Esophagus mucosa (tissue), 1 donor: Measurements from ENCODE around the gene NR1I2. TPM values are rescaled to one million over a fixed set of nuclear protein-coding genes. Genes with fewer than 3 reads are reported as not detected.

Experiments
- ATAC-seq: fragments of 200-7000 bp; cut with Tn5 transposase; one replicate; pipeline ENCODE4 v1.9.1; 2020
- total RNA-seq: library from RNA; stranded (reverse); gene quantifications from one replicate; pipeline ENCODE4 v1.2.4, GENCODE V29; 2023
- donor health status: DM: yes; HTN: yes; CAD: no.

The NR1I2 gene
- total RNA-seq = not detected

GRCh38 chr3:119781330-119782198 is at the start of gene NR1I2:
Gene NR1I2, plus strand, starts transcription at chr3:119782101.
- no peak for ATAC-seq

- ATAC-seq = no peak
Measured at GRCh38 chr3:119733812-119734211, 48.1 kb upstream of the NR1I2 start.

- ATAC-seq = no peak
Measured at GRCh38 chr3:119738741-119739140, 43.2 kb upstream of the NR1I2 start.

- no peak for ATAC-seq
Measured at GRCh38 chr3:119741657-119742590, 40.0 kb upstream of the NR1I2 start.

GRCh38 chr3:119743921-119744320 is 38.0 kb upstream of the NR1I2 start:
- ATAC-seq = no peak

GRCh38 chr3:119745942-119746341 is 36.0 kb upstream of the NR1I2 start:
- no peak for ATAC-seq

GRCh38 chr3:119746423-119746822 is 35.5 kb upstream of the NR1I2 start:
- ATAC-seq = no peak

GRCh38 chr3:119747357-119747756 is 34.5 kb upstream of the NR1I2 start:
- ATAC-seq = no peak

GRCh38 chr3:119748991-119749390 is 32.9 kb upstream of the NR1I2 start:
- no peak for ATAC-seq

- no peak for ATAC-seq
Measured at GRCh38 chr3:119751423-119751822, 30.5 kb upstream of the NR1I2 start.

- no peak for ATAC-seq
Measured at GRCh38 chr3:119759962-119760361, 21.9 kb upstream of the NR1I2 start.

GRCh38 chr3:119762876-119763275 is 19.0 kb upstream of the NR1I2 start:
- ATAC-seq = no peak

GRCh38 chr3:119763466-119763865 is 18.4 kb upstream of the NR1I2 start:
- ATAC-seq = no peak

- ATAC-seq = no peak
Measured at GRCh38 chr3:119765239-119765638, 16.7 kb upstream of the NR1I2 start.

- no peak for ATAC-seq
Measured at GRCh38 chr3:119767936-119768601, 13.8 kb upstream of the NR1I2 start.

- ATAC-seq = no peak
Measured at GRCh38 chr3:119768668-119769393, 13.1 kb upstream of the NR1I2 start.

GRCh38 chr3:119769394-119770149 is 12.3 kb upstream of the NR1I2 start:
- ATAC-seq = no peak

GRCh38 chr3:119774444-119774843 is 7.5 kb upstream of the NR1I2 start:
- ATAC-seq = no peak

GRCh38 chr3:119776304-119776703 is 5.6 kb upstream of the NR1I2 start:
- no peak for ATAC-seq

- ATAC-seq = no peak
Measured at GRCh38 chr3:119778176-119778575, 3.7 kb upstream of the NR1I2 start.

GRCh38 chr3:119778811-119779210 is 3.1 kb upstream of the NR1I2 start:
- ATAC-seq = no peak
